MM.1S (cell line): Measurements from ENCODE around the gene LCE3E.

Source experiments
- EZH2 ChIP-seq: fragments of 300-600 bp; sonication (generic); optimal IDR thresholded peaks from 2 replicates; pipeline ENCODE3; 2017; ENCODE audit warnings: low read depth, mild to moderate bottlenecking, antibody characterized with exemption, low read length, mixed read lengths
- TF ChIP-seq, protein P1 (sequence below): fragments of 300-600 bp; sonication (generic); IDR thresholded peaks from 2 replicates; pipeline ENCODE4 v1.5.1; 2016; ENCODE audit warnings: antibody characterized with exemption, low read length, mixed read lengths

DNA sequence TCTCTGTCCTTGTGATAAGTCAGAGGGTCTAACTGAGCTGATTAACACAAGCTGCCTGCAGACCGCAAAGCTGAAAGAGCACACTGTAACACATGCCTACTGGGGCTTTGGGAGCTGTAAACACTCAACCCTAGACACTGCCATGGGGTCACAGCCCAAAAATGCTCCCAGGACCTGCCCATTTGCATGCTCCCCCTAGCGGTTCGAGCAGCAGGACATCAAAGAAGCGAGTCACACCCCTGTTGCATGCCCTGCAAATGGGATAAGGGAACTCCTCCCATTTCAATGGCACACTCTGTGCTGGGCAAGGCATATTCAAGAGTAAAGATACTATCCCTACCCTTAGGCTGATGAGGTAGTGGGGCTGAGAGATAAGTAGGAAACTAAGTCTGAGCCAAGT lies 22.8 kb downstream of the LCE3E start:
- TF ChIP-seq, protein P1, sequence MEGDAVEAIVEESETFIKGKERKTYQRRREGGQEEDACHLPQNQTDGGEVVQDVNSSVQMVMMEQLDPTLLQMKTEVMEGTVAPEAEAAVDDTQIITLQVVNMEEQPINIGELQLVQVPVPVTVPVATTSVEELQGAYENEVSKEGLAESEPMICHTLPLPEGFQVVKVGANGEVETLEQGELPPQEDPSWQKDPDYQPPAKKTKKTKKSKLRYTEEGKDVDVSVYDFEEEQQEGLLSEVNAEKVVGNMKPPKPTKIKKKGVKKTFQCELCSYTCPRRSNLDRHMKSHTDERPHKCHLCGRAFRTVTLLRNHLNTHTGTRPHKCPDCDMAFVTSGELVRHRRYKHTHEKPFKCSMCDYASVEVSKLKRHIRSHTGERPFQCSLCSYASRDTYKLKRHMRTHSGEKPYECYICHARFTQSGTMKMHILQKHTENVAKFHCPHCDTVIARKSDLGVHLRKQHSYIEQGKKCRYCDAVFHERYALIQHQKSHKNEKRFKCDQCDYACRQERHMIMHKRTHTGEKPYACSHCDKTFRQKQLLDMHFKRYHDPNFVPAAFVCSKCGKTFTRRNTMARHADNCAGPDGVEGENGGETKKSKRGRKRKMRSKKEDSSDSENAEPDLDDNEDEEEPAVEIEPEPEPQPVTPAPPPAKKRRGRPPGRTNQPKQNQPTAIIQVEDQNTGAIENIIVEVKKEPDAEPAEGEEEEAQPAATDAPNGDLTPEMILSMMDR = peak; percentile 12
- TF ChIP-seq EZH2 = no peak
